Measurements from ENCODE around the gene FKBP7.

The FKBP7 gene

DNA sequence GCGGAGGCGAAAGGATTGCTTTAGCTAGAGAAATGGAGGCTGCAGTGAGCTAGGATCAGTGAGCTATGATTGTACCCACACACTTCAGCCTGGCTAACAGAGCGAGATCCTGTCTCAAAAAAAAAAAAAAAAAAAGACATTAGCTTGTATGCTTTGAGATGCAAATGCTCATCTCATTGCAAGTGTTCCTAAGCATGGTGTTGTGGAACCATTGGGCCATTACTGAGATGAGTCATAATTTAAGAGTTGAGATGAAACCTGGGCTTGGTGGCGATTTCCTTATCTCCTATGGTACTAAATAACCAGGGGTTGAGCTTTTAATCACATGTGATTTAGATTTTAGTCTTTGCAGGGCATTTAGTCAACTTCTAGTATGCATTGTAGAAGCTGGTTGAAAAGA lies 4.0 kb upstream of the FKBP7 start:
- POLR2A ChIA-PET: no interaction called here
- H3K4me3 ChIP-seq (ENCODE audit: low read depth, low read length): peak overlapping the region; percentile 27
- TF ChIP-seq CTCF (IDR thresholded peaks at IDR 0.05; ENCODE audit: insufficient read depth, low read length, missing control alignments): no peak
- DNase-seq (ENCODE audit: low read depth, low spot score): no peak
- CTCF ChIA-PET: interaction anchor here (0.6 to 1.2 kb wide), 3 partner anchors 12 to 1201 kb away, joined by 3 read pairs; no protein-coding TSS in a partner anchor

DNA sequence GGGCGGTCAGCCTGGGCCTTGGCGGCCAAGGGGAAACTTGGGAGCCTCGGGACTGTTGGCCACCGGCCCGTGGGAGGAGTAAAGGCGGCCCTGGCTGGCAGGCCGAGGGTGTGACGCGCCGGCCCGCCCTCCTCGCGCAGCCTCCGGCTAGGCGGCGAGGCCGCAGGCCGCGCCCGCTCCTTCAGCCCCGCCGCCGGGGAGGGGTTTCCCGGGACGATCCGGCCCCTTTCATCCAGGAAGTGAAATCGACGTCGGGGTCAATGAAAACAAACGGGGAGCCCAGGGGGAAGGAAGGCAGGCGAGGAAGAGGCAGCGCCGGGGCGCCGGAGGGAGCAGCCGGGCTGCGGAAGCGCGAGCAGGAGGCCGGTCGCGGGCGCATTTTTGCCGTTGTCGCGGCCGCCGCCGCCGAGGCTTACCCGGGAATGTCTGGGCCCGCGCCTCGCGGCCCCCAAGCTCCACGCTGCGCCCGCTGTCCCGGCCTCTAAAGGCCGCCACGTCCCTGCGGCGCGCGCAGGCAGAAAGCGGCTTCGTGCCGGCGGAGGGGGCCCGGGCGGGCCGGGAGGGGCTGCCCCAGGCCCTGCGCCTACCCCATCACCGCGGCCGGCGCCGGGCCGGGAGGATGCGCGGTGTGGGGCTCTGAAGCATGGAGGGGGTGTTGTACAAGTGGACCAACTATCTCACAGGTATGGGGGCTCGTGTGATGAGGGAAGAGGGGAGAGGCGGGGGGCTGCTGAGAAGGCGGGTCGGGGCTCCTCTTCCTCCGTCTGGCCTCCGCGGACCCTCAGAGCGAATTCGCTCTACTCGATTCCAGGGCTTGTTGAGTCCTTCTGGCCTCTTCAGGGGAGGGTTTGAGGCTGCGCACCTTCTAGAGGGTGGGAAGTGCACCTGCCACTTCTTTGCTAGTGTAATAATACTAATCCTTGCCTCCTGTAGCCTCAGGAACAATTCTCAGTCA lies 2.1 kb upstream of the FKBP7 start, which contains the start of gene PLEKHA3:
PLEKHA3 (plus strand) TSS at position 231 of the 955 bp plus-strand sequence; CDS start at position 644, 413 bp downstream.
- ChIA-PET CTCF (interaction anchor here (1.3 to 1.5 kb wide), 3 partner anchors 29 to 38 kb away, joined by 3 to 5 read pairs (median 5); partner anchors contain the start of genes PJVK and PRKRA), POLR2A (interaction anchor here (0.6 to 2.1 kb wide), 2 partner anchors 25 to 29 kb away, joined by 3 to 9 read pairs; partner anchors contain the start of genes PJVK and PRKRA)
- TF ChIP-seq CTCF (IDR thresholded peaks at IDR 0.05; ENCODE audit: insufficient read depth, low read length, missing control alignments): no peak
- H3K4me3 ChIP-seq (ENCODE audit: low read depth, low read length): peak within 1 kb of the TSS; percentile 81
- DNase-seq (ENCODE audit: low read depth, low spot score): peak; percentile 71

- POLR2A ChIA-PET: interaction anchor here (0.6 to 2.1 kb wide), 2 partner anchors 24 to 29 kb away, joined by 3 to 9 read pairs; partner anchors contain the start of genes PJVK and PRKRA
- no peak for DNase-seq (ENCODE audit: low read depth, low spot score)
- CTCF ChIA-PET: interaction anchor here (1.3 to 1.5 kb wide), 4 partner anchors 29 to 221 kb away, joined by 3 to 5 read pairs (median 4); partner anchors contain the start of genes PJVK and PRKRA
- peak overlapping the region; percentile 81 for H3K4me3 ChIP-seq (ENCODE audit: low read depth, low read length)
- no peak for TF ChIP-seq CTCF (IDR thresholded peaks at IDR 0.05; ENCODE audit: insufficient read depth, low read length, missing control alignments)
Measured at GRCh38 chr2:178479758-178480226, 1.4 kb upstream of the FKBP7 start.

- no peak for TF ChIP-seq CTCF (IDR thresholded peaks at IDR 0.05; ENCODE audit: insufficient read depth, low read length, missing control alignments)
- POLR2A ChIA-PET: interaction anchor here (2.1 kb wide), 1 partner anchor 28 kb away, joined by 9 read pairs; the partner anchor contains the start of genes PJVK and PRKRA
- no peak for DNase-seq (ENCODE audit: low read depth, low spot score)
- CTCF ChIA-PET: interaction anchor here (0.7 to 1.5 kb wide), 5 partner anchors 28 to 221 kb away, joined by 3 to 5 read pairs (median 4); partner anchors contain the start of genes PJVK and PRKRA
- peak overlapping the region; percentile 76 for H3K4me3 ChIP-seq (ENCODE audit: low read depth, low read length)
Measured at GRCh38 chr2:178479275-178479616, 846 bp upstream of the FKBP7 start.

DNA sequence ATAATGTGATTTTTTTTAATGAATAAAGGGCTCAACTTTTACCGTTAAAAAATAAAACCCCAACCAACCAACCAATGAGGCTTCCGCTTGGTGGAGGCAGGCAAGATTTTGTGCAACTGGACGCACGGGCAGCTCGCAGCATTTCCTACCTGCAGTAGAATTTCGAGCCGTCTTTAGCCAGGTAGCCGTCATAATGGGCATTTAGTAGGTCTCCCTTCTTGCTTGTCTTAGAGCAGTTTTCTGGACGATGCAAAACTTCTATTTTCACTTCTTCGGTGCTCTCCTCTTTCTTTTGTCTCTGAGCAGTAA lies 316 bp downstream of the FKBP7 start:
- TF ChIP-seq CTCF (IDR thresholded peaks at IDR 0.05; ENCODE audit: insufficient read depth, low read length, missing control alignments): no peak
- no peak for DNase-seq (ENCODE audit: low read depth, low spot score)
- POLR2A ChIA-PET: no interaction called here
- H3K4me3 ChIP-seq (ENCODE audit: low read depth, low read length): peak overlapping the region; percentile 76
- CTCF ChIA-PET: no interaction called here

All from AG04449 (cell line).